ENCODE measurements around the gene DESI1.

DNA sequence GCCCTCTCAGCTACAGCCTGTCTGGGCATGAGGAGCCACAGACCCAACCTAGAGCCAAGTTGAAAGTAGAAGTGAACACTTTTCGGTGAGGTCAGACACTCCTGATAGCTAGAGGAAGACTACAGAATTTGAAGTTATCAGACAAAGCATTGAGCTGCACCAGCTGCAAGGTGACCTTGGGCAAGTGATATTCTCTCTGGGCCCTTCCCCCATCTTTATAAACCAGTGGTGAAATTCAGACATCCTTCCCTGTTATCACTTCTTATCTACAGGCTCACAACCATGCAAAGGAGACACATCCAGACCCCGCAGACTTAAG, 23.2 kb downstream of the DESI1 start:
- TF ChIP-seq, protein P1, sequence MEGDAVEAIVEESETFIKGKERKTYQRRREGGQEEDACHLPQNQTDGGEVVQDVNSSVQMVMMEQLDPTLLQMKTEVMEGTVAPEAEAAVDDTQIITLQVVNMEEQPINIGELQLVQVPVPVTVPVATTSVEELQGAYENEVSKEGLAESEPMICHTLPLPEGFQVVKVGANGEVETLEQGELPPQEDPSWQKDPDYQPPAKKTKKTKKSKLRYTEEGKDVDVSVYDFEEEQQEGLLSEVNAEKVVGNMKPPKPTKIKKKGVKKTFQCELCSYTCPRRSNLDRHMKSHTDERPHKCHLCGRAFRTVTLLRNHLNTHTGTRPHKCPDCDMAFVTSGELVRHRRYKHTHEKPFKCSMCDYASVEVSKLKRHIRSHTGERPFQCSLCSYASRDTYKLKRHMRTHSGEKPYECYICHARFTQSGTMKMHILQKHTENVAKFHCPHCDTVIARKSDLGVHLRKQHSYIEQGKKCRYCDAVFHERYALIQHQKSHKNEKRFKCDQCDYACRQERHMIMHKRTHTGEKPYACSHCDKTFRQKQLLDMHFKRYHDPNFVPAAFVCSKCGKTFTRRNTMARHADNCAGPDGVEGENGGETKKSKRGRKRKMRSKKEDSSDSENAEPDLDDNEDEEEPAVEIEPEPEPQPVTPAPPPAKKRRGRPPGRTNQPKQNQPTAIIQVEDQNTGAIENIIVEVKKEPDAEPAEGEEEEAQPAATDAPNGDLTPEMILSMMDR (IDR thresholded peaks at IDR 0.05): peak; percentile 3
- TF ChIP-seq EZH2 (IDR thresholded peaks at IDR 0.05; ENCODE audit: borderline replicate concordance, insufficient read depth, low read depth, low read length, poor library complexity, severe bottlenecking): no peak

Measured in B cell (primary cell).